MM.1S (cell line): ENCODE data around the gene FEM1A.
"Not testable (repeated sequence)": the region's sequence is repeated elsewhere in the genome, so short reads cannot be mapped to it uniquely, and the experiment has no call there.

Source experiments
- DNase-seq: peaks from one replicate; pipeline ENCODE4 v3.0.0-alpha.2; 2015
- H2AFZ ChIP-seq: fragments of 300-600 bp; sonication (generic); 2 replicates; pipeline ENCODE4 v1.6.0; 2016; ENCODE audit warnings: antibody characterized with exemption, low read length
- H3F3A ChIP-seq: fragments of 300-600 bp; sonication (generic); 2 replicates; pipeline ENCODE4 v1.6.1; 2016; ENCODE audit warnings: mild to moderate bottlenecking, antibody characterized with exemption, low read length, moderate library complexity, mixed read lengths; ENCODE audit not compliant: insufficient read depth
- H3K27ac ChIP-seq: fragments of 300-600 bp; sonication (generic); 2 replicates; pipeline ENCODE4 v1.5.1; 2016; ENCODE audit warnings: mild to moderate bottlenecking, low read length
- H3K27me3 ChIP-seq: fragments of 300-600 bp; sonication (generic); replicated peaks from 2 replicates; pipeline ENCODE4 v1.6.0; 2016; ENCODE audit warnings: low read length; ENCODE audit not compliant: insufficient read depth
- H3K36me3 ChIP-seq: fragments of 300-600 bp; sonication (generic); replicated peaks from 2 replicates; pipeline ENCODE4 v1.6.1; 2016; ENCODE audit warnings: mild to moderate bottlenecking, low read length, mixed read lengths; ENCODE audit not compliant: insufficient read depth
- H3K4me1 ChIP-seq: fragments of 300-600 bp; sonication (generic); 2 replicates; pipeline ENCODE4 v1.6.1; 2016; ENCODE audit warnings: low read length, mixed read lengths
- H3K4me2 ChIP-seq: fragments of 300-600 bp; sonication (generic); 2 replicates; pipeline ENCODE4 v1.6.0; 2016; ENCODE audit warnings: low read depth, low read length
- H3K4me3 ChIP-seq: fragments of 300-600 bp; sonication (generic); 2 replicates; pipeline ENCODE4 v1.5.1; 2016; ENCODE audit warnings: low read length, mixed read lengths
- H3K79me2 ChIP-seq: fragments of 300-600 bp; sonication (generic); 2 replicates; pipeline ENCODE4 v1.6.1; 2016; ENCODE audit warnings: mixed run types, low read length, mixed read lengths
- H3K9ac ChIP-seq: fragments of 300-600 bp; sonication (generic); 2 replicates; pipeline ENCODE4 v1.6.1; 2016; ENCODE audit warnings: low read length, mixed read lengths
- H3K9me2 ChIP-seq: fragments of 300-600 bp; sonication (generic); replicated peaks from 2 replicates; pipeline ENCODE4 v1.6.1; 2016; ENCODE audit warnings: mild to moderate bottlenecking, low read length, mixed read lengths; ENCODE audit not compliant: insufficient read depth
- H3K9me3 ChIP-seq: fragments of 300-600 bp; sonication (generic); replicated peaks from 2 replicates; pipeline ENCODE4 v1.6.1; 2016; ENCODE audit warnings: mild to moderate bottlenecking, low read length, mixed read lengths; ENCODE audit not compliant: insufficient read depth
- H4K20me1 ChIP-seq: fragments of 300-600 bp; sonication (generic); 2 replicates; pipeline ENCODE4 v1.6.1; 2016; ENCODE audit warnings: mild to moderate bottlenecking, low read length, moderate library complexity, mixed read lengths; ENCODE audit not compliant: insufficient read depth
- CTCF ChIP-seq: fragments of 300-600 bp; sonication (generic); IDR thresholded peaks from 2 replicates; pipeline ENCODE4 v1.5.1; 2016; ENCODE audit warnings: antibody characterized with exemption, low read length, mixed read lengths
- EZH2 ChIP-seq: fragments of 300-600 bp; sonication (generic); optimal IDR thresholded peaks from 2 replicates; pipeline ENCODE3; 2017; ENCODE audit warnings: low read depth, mild to moderate bottlenecking, antibody characterized with exemption, low read length, mixed read lengths
- EZH2phosphoT487 ChIP-seq: fragments of 300-600 bp; sonication (generic); IDR thresholded peaks from 2 replicates; pipeline ENCODE4 v1.6.1; 2018; ENCODE audit warnings: antibody characterized with exemption, low read length

Gene FEM1A

DNA sequence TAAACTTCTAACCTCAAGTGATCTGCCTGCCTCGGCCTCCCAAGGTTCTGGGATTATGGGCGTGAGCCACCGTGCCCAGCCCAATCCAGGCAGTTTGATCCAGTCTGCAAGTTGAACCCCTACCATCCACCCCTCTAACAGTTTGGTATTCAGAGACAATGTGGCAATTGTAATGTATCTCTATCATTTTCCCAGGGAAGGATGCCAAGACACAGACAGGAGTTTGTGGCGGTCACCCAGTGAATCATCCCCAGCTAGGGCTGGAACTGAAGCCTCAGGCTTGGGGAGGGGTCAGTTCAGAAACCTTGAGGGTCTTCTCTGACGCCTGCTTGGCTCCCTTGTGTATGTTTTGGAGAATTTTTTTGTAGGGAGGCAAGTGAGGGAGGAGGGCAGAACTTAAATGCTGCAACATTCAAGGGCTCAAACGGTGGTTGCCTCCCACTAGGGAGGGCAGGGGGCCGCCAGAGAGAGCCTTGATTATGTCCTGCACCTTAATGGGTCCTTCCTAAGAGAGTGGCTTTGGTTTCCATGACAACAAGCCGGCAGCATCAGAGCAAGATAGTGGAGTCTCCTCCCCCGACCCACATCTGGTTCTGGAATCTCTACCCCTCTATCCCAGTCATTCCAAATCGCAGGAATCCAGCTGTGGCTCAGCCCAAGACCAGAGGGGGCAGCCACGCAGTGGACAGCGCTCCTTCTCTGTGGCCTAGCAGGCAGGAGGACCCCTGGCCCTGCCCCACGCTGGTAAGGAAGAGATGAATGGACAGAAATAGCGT lies 14.9 kb upstream of the FEM1A start:
- Histone ChIP-seq H2AFZ (no peak overlapping the region), H4K20me1 (no peaks in the 10 kb centered on the region), H3K27me3 (peaks cover 85% of the 10 kb centered on the region), H3K4me1 (no peaks in the 10 kb centered on the region), H3K36me3 (no peaks in the 10 kb centered on the region), H3K4me2 (no peak overlapping the region), H3K9ac (no peak overlapping the region), H3K9me3 (no peaks in the 10 kb centered on the region), H3F3A (no peaks in the 10 kb centered on the region), H3K27ac (no peak overlapping the region), H3K79me2 (no peaks in the 10 kb centered on the region), H3K4me3 (no peak overlapping the region), H3K9me2 (no peaks in the 10 kb centered on the region)
- TF ChIP-seq EZH2phosphoT487 (no peak), EZH2 (no peak), CTCF (no peak)
- DNase-seq: no peak

- not testable (repeated sequence) for H3K9ac ChIP-seq, H3K79me2 ChIP-seq, H3K27ac ChIP-seq, H3K9me3 ChIP-seq, H3K4me2 ChIP-seq, H3K4me1 ChIP-seq, H3K4me3 ChIP-seq, H3K36me3 ChIP-seq, H4K20me1 ChIP-seq, H3K9me2 ChIP-seq, DNase-seq, H2AFZ ChIP-seq, H3F3A ChIP-seq
- H3K27me3 ChIP-seq: peaks cover 88% of the 10 kb centered on the region
These were observed 13.4 kb upstream of the FEM1A start for GRCh38 chr19:4778124-4778523.

DNA sequence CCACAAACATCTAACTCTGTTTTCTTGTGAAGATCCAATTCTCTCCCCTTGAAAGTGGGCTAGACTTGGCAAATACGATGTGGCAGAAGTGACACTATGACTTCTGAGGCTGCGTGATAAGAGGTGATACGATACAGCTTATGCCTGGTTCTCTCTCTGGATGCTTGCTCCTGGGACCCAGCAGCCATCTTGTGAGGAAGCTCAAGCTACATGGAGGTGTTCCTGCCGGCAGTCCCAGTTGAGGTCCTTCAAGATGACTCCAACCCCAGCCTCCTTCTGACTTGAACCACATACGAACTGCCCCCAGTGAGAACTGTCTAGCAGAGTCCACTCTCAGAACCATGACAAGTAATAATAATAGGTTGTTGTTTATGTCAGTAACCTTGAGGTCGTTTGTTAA lies 10.7 kb upstream of the FEM1A start:
- H2AFZ ChIP-seq: no peak overlapping the region
- no peaks in the 10 kb centered on the region for H3K4me1 ChIP-seq
- H3K27ac ChIP-seq: no peak overlapping the region
- DNase-seq: no peak
- no peak overlapping the region for H3K4me3 ChIP-seq
- TF ChIP-seq EZH2phosphoT487 (no peak), CTCF (no peak), EZH2 (no peak)
- peaks cover 91% of the 10 kb centered on the region for H3K27me3 ChIP-seq
- no peaks in the 10 kb centered on the region for H3K9me2 ChIP-seq
- H3K79me2 ChIP-seq: no peaks in the 10 kb centered on the region
- no peak overlapping the region for H3K9ac ChIP-seq
- H3F3A ChIP-seq: no peaks in the 10 kb centered on the region
- H3K4me2 ChIP-seq: no peak overlapping the region
- no peaks in the 10 kb centered on the region for H3K36me3 ChIP-seq
- H3K9me3 ChIP-seq: no peaks in the 10 kb centered on the region
- no peaks in the 10 kb centered on the region for H4K20me1 ChIP-seq

DNA sequence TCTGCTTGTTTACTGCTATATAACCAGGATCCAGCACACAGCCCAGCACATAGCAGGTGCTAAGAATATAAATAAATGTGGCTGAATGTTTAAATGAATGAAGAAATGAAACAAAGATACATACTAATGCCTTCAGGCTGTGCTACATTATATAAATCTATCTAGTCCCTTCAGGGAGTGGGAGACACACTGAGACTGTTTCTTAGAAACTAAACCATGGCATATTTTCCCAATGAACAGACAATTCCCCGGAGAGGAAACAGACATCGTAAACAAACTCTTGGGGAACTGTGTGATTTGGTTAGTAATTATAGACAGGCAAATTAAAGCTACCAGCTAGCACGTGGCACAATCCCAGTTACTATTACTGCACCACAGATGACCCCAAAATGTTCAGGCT lies 9.7 kb upstream of the FEM1A start:
- H3K27me3 ChIP-seq: peaks cover 89% of the 10 kb centered on the region
- no peaks in the 10 kb centered on the region for H3F3A ChIP-seq
- H2AFZ ChIP-seq: no peak overlapping the region
- H3K9ac ChIP-seq: no peak overlapping the region
- no peak overlapping the region for H3K27ac ChIP-seq
- H3K4me3 ChIP-seq: no peak overlapping the region
- H3K36me3 ChIP-seq: no peaks in the 10 kb centered on the region
- H3K4me2 ChIP-seq: no peak overlapping the region
- no peaks in the 10 kb centered on the region for H4K20me1 ChIP-seq
- H3K79me2 ChIP-seq: no peaks in the 10 kb centered on the region
- DNase-seq: no peak
- no peaks in the 10 kb centered on the region for H3K9me3 ChIP-seq
- TF ChIP-seq EZH2phosphoT487 (no peak), CTCF (no peak), EZH2 (no peak)
- no peaks in the 10 kb centered on the region for H3K4me1 ChIP-seq
- H3K9me2 ChIP-seq: no peaks in the 10 kb centered on the region

- H4K20me1 ChIP-seq, H3K4me2 ChIP-seq, H2AFZ ChIP-seq, H3K79me2 ChIP-seq, H3K36me3 ChIP-seq, H3K9me3 ChIP-seq, H3F3A ChIP-seq, H3K27ac ChIP-seq, H3K4me1 ChIP-seq, H3K4me3 ChIP-seq, H3K9ac ChIP-seq, DNase-seq, H3K9me2 ChIP-seq: not testable (repeated sequence)
- H3K27me3 ChIP-seq: peaks cover 68% of the 10 kb centered on the region
These were observed 5.0 kb upstream of the FEM1A start for GRCh38 chr19:4786412-4787016.
